ENCODE measurements around the gene CCDC190. TPM values are rescaled to one million over a fixed set of nuclear protein-coding genes. Genes with fewer than 3 reads are reported as not detected.
"Not testable (repeated sequence)": the region's sequence is repeated elsewhere in the genome, so short reads cannot be mapped to it uniquely, and the experiment has no call there.

CCDC190 gene
- total and polyA plus RNA-seq, 5 experiments from 2014 or later: not detected

DNA sequence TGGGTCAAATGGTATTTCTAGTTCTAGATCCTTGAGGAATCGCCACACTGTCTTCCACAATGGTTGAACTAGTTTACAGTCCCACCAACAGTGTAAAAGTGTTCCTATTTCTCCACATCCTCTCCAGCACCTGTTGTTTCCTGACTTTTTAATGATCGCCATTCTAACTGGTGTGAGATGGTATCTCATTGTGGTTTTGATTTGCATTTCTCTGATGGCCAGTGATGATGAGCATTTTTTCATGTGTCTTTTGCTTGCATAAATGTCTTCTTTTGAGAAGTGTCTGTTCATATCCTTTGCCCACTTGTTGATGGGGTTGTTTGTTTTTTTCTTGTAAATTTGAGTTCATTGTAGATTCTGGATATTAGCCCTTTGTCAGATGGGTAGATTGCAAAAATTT, 53.5 kb downstream of the CCDC190 start:
- H3K27me3 Mint-ChIP-seq, POLR2A ChIA-PET: not testable (repeated sequence)
- peaks cover 11 to 88% (median 49%) of the 10 kb centered on the region in 3 donors for H3K36me3 Mint-ChIP-seq

More for the DNA sequence above, 53.5 kb downstream of the CCDC190 start:
- not testable (repeated sequence) for H3K4me3 Mint-ChIP-seq, H3K27ac Mint-ChIP-seq, H3K4me1 Mint-ChIP-seq, DNase-seq, H3K9me3 Mint-ChIP-seq, ATAC-seq

Other genes starting within 250 kb of the CCDC190 start
- under 1 TPM; 0.16 to 0.21 TPM for gene DDR2, start 228.7 kb downstream of the CCDC190 start, total RNA-seq
- under 1 TPM in 1 of 3 donors, not detected in 2; 0.33 TPM for gene DDR2, start 228.7 kb downstream of the CCDC190 start, polyA plus RNA-seq
- 10 to 100 TPM; 33.5 to 39.5 TPM for gene HSD17B7, start 70.5 kb downstream of the CCDC190 start, total RNA-seq
- gene HSD17B7, start 70.5 kb downstream of the CCDC190 start, polyA plus RNA-seq: 10 to 100 TPM; 19.1 to 27.6 (median 23.0) TPM
- not detected for gene RGS4, start 208.2 kb upstream of the CCDC190 start, total RNA-seq
- not detected for gene RGS4, start 208.2 kb upstream of the CCDC190 start, polyA plus RNA-seq

Measured in naive thymus-derived CD8-positive, alpha-beta T cell (primary cell).